Vagina (tissue), 2 donors: ENCODE measurements around the gene VASN. TPM values are rescaled to one million over a fixed set of nuclear protein-coding genes. Genes with fewer than 3 reads are reported as not detected.

ENCODE experiments used
- DNase-seq, 2 donors: peaks; one replicate each; pipeline ENCODE4 v3.0.0-alpha.2; 2017; ENCODE audit errors: extremely low spot score in 2 of 2
- H3K27ac ChIP-seq: fragments of 200-600 bp; sonication (generic); one replicate; pipeline ENCODE4 v1.5.1; 2019
- H3K27me3 ChIP-seq: fragments of 200-600 bp; sonication (generic); one replicate; pipeline ENCODE4 v1.5.1; 2019
- H3K36me3 ChIP-seq, 2 donors: fragments of 200-600 bp; sonication (generic); one replicate each; pipeline ENCODE4 v1.5.1; 2017 to 2019
- H3K4me1 ChIP-seq: fragments of 200-600 bp; sonication (generic); one replicate; pipeline ENCODE4 v1.5.1; 2019
- H3K4me3 ChIP-seq, 2 donors: fragments of 200-600 bp; sonication (generic); 1 replicate in 1 of 2; 2 replicates in 1 of 2; pipeline ENCODE4 v1.5.1; 2016 to 2019
- H3K9me3 ChIP-seq: fragments of 200-600 bp; sonication (generic); one replicate; pipeline ENCODE4 v1.5.1; 2019
- POLR2A ChIP-seq, 2 donors: fragments of 450-650 bp; IDR thresholded peaks; one replicate each; pipeline ENCODE4 v1.6.1; 2017; ENCODE audit warnings: antibody characterized with exemption in 2 of 2, mild to moderate bottlenecking in 2 of 2, moderate library complexity in 2 of 2
- POLR2AphosphoS5 ChIP-seq, 2 donors: sonication (generic); formaldehyde crosslinking; IDR thresholded peaks; one replicate each; pipeline ENCODE4 v1.9.0; 2017; ENCODE audit warnings: antibody characterized with exemption in 2 of 2, mild to moderate bottlenecking in 2 of 2, low read depth in 1 of 2; ENCODE audit not compliant: insufficient read depth in 1 of 2
- intact Hi-C: fragments of 100-400 bp; cut with DNase I; formaldehyde crosslinking; loops from one replicate; pipeline ENCODE4 v1.15.1; 2023
- total RNA-seq: library from RNA; depleted of rRNA; stranded (reverse); fragments of >200 nt; gene quantifications from one replicate; pipeline ENCODE4 v1.2.3, GENCODE V29; 2016
- TF ChIP-seq, protein P1 (sequence below), 3 experiments: fragments of 450-650 bp in 2 of 3; fragments of 200-600 bp in 1 of 3; sonication (generic) in 1 of 3; IDR thresholded peaks; one replicate each; pipeline ENCODE4 v1.5.1; 2017 to 2019; ENCODE audit warnings: antibody characterized with exemption in 3 of 3, mild to moderate bottlenecking in 2 of 3, moderate library complexity in 2 of 3

VASN gene
- 37.6 TPM for total RNA-seq

DNA sequence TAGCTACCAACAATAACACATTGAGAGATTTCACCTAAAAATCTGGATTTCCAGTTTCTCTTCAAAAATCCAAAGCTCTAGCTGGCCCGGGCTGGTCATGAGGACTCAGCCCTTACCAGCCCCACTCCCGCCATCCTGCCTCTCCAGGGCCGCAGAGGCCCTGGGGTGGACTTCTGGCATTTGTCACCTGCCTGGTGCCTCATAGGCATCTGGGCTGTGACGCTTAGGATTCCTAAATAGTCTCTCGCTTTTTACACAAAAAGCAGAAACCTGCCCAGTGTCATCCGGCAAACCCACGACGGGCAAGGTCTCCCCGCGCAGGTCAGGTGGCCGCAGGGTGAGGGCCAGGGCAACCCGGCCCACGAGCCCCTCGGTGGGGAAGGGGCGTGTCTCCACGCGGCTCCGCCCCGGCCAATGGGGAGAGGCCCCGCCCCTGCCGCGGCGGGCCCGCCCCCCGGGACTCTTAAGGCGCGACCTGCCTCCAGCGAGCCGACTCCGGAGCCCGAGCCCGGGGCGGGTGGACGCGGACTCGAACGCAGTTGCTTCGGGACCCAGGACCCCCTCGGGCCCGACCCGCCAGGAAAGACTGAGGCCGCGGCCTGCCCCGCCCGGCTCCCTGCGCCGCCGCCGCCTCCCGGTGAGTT is at the start of gene VASN:
VASN (plus strand) TSS at position 492 of the 644 bp plus-strand sequence. CDS start 9,030 bp downstream, outside the sequence.
- no peak for DNase-seq
- TF ChIP-seq POLR2A (IDR thresholded peaks at IDR 0.05) (peak; percentile 89 to 97), POLR2AphosphoS5 (IDR thresholded peaks at IDR 0.05; ENCODE audit: insufficient read depth in 1 of 2, low read depth in 1 of 2) (peak; percentile 8 to 88)
- TF ChIP-seq, protein P1, sequence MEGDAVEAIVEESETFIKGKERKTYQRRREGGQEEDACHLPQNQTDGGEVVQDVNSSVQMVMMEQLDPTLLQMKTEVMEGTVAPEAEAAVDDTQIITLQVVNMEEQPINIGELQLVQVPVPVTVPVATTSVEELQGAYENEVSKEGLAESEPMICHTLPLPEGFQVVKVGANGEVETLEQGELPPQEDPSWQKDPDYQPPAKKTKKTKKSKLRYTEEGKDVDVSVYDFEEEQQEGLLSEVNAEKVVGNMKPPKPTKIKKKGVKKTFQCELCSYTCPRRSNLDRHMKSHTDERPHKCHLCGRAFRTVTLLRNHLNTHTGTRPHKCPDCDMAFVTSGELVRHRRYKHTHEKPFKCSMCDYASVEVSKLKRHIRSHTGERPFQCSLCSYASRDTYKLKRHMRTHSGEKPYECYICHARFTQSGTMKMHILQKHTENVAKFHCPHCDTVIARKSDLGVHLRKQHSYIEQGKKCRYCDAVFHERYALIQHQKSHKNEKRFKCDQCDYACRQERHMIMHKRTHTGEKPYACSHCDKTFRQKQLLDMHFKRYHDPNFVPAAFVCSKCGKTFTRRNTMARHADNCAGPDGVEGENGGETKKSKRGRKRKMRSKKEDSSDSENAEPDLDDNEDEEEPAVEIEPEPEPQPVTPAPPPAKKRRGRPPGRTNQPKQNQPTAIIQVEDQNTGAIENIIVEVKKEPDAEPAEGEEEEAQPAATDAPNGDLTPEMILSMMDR (IDR thresholded peaks at IDR 0.05): no peak
- H3K4me1 ChIP-seq: peaks cover 72% of the 10 kb centered on the region
- H3K36me3 ChIP-seq: no peaks in the 10 kb centered on the region
- peak within 1 kb of the TSS; percentile 56 to 92 for H3K4me3 ChIP-seq
- intact Hi-C loops: no loop called here
- H3K27ac ChIP-seq: peak within 1 kb of the TSS; percentile 91
- no peaks in the 10 kb centered on the region for H3K27me3 ChIP-seq
- no peaks in the 10 kb centered on the region for H3K9me3 ChIP-seq

DNA sequence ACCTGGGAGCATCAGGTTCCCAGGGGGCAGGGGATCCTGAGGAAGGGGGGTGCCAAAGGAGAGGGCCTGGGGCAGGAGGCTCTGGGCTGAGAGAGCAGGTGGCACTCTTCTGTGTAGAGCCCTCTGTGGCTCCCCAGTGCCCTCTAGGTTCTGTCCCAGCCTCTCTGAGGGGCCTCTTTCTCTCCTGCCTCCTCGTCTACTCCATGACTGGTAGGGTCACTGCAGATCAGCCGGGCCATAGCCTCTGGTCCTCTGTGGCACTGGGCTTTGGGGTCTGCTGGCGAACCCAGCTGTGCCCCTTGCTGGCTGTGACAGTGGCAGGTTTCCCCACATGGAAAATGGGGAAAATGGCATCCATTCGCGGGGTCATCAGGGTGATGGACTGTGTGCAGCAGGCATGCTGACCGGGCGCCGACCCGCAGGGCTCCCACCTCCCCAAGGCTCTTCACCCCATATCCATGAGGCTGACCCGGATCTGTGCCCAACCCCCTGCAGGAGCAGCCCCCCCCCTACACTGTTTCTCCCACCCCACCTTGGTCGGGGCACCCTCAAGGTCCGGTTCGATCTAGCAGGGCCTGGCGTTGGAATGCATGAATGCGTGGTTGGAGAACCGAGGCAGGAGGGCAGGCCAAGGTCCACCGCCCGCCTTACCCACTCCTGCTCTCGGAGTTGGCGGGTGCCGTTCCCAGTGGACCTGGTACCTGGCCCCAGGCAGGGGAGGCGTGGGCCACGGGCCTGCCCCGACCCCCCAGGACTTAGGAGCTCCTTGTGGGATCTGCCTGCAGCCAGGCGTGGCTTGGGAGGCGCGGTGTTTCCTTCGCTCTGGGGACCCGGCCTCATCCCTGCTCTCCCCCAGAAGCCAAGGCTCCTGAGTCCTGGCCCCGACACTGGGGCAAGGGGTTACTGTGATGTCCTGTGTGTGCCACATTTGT is 49.3 kb upstream of the VASN start:
- H3K4me1 ChIP-seq: peaks cover 91% of the 10 kb centered on the region

DNA sequence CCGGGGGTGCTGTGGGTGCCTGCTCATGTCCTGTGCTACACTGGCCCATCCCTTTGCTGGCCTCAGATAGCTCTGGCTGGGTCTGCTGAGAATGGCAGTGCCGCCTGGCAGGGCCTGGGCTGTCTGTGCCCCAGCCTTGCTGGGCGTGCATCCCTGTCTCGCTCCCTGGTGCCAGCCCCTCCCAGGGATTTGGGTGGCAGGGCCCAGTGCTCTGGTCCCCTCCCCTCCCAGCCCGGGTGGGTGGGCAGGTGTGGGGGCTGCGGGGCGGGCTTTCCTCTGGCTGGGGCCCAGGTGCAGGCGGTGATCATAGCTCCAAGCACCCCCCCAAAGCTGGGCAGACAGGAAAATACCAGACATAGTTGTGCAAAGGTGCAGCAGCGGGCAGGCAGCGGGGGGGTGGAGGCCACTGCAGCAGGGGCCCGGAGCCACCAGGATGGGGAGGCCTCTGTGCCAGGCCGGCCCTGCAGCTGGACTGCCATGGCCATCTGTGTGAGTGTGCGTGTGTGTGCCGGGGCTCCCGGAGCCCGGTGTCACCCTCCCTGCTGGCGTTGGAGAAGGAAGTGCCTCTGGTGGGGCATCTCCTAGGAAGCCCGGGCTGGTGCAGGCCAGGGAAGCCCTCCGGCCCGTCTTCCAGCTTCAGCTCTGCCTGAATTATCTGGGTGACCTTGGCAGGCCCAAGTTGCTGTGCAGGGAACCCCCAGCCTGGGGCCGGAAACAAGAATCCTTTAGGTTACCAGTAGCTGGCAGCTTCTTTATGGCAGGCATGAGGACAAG is 48.4 kb upstream of the VASN start:
- no peak for TF ChIP-seq POLR2AphosphoS5 (IDR thresholded peaks at IDR 0.05; ENCODE audit: insufficient read depth in 1 of 2, low read depth in 1 of 2)
- TF ChIP-seq POLR2A (IDR thresholded peaks at IDR 0.05): no peak
- TF ChIP-seq, protein P1 (IDR thresholded peaks at IDR 0.05): no peak
- no peaks in the 10 kb centered on the region for H3K9me3 ChIP-seq
- intact Hi-C loops: no loop called here
- H3K4me1 ChIP-seq: peaks cover 91% of the 10 kb centered on the region
- no peaks in the 10 kb centered on the region for H3K27me3 ChIP-seq
- no peak for DNase-seq
- H3K27ac ChIP-seq: peak overlapping the region; percentile 88
- no peak overlapping the region for H3K4me3 ChIP-seq
- no peaks in the 10 kb centered on the region for H3K36me3 ChIP-seq

More for the DNA sequence above, 49.3 kb upstream of the VASN start:
- Histone ChIP-seq H3K27ac (peak overlapping the region; percentile 88), H3K4me3 (no peak overlapping the region), H3K27me3 (no peaks in the 10 kb centered on the region), H3K9me3 (no peaks in the 10 kb centered on the region), H3K36me3 (no peaks in the 10 kb centered on the region)
- TF ChIP-seq POLR2AphosphoS5 (IDR thresholded peaks at IDR 0.05; ENCODE audit: insufficient read depth in 1 of 2, low read depth in 1 of 2) (no peak), POLR2A (IDR thresholded peaks at IDR 0.05) (no peak)
- TF ChIP-seq, protein P1 (IDR thresholded peaks at IDR 0.05): no peak
- DNase-seq: no peak
- intact Hi-C loops: no loop called here

GRCh38 chr16:4323845-4324488 is 47.7 kb upstream of the VASN start:
- intact Hi-C loops: no loop called here
- H3K9me3 ChIP-seq: no peaks in the 10 kb centered on the region
- DNase-seq: no peak
- TF ChIP-seq, protein P1 (IDR thresholded peaks at IDR 0.05): no peak
- no peak for TF ChIP-seq POLR2A (IDR thresholded peaks at IDR 0.05)
- peak in 1 of 2 donors; percentile 28 for TF ChIP-seq POLR2AphosphoS5 (IDR thresholded peaks at IDR 0.05; ENCODE audit: insufficient read depth in 1 of 2, low read depth in 1 of 2)
- H3K4me3 ChIP-seq: no peak overlapping the region
- no peaks in the 10 kb centered on the region for H3K36me3 ChIP-seq
- H3K4me1 ChIP-seq: peaks cover 91% of the 10 kb centered on the region
- H3K27me3 ChIP-seq: no peaks in the 10 kb centered on the region
- peak overlapping the region; percentile 88 for H3K27ac ChIP-seq
